Left lung (tissue), 14 donors: ENCODE results near the gene FAM228B. TPM values are rescaled to one million over a fixed set of nuclear protein-coding genes. Genes with fewer than 3 reads are reported as not detected.
A peak's percentile ranks its signal among the peaks of the same experiment; 100 is the strongest.

Experiments
- ATAC-seq: fragments of 200-7000 bp; cut with Tn5 transposase; one replicate; pipeline ENCODE4 v1.9.1; 2020; ENCODE audit warnings: moderate library complexity
- DNase-seq, 4 donors: peaks; one replicate each; pipeline ENCODE4 v3.0.0-alpha.2; 2013 to 2020
- H3K27ac ChIP-seq, 2 donors: fragments of 200-600 bp; sonication (generic) in 1 of 2; one replicate each; pipeline versions ENCODE4 v1.5.0 to v1.8.0; 2020 to 2021
- H3K27me3 ChIP-seq, 2 donors: fragments of 200-600 bp; sonication (generic) in 1 of 2; one replicate each; pipeline versions ENCODE4 v1.5.0 to v1.8.0; 2020 to 2021
- H3K36me3 ChIP-seq, 2 donors: fragments of 200-600 bp; sonication (generic) in 1 of 2; one replicate each; pipeline versions ENCODE4 v1.5.0 to v1.8.0; 2020 to 2021
- H3K4me1 ChIP-seq, 2 donors: fragments of 200-600 bp; one replicate each; pipeline ENCODE4 v1.8.0; 2021
- H3K4me3 ChIP-seq, 2 donors: fragments of 200-600 bp; sonication (generic) in 1 of 2; one replicate each; pipeline versions ENCODE4 v1.5.0 to v1.8.0; 2020 to 2021; ENCODE audit warnings: mild to moderate bottlenecking in 1 of 2
- H3K9me3 ChIP-seq, 2 donors: fragments of 200-600 bp; sonication (generic) in 1 of 2; one replicate each; pipeline versions ENCODE4 v1.5.0 to v1.8.0; 2020 to 2021
- intact Hi-C, 2 donors: fragments of 100-400 bp; cut with DNase I; formaldehyde crosslinking; loops; one replicate each; pipeline versions ENCODE4 v1.11.2 to v1.14.2; 2022
- long read RNA-seq, 12 donors: library from polyadenylated mRNA in 2 of 12; unstranded in 2 of 12; transcript quantifications; one replicate each; pipeline ENCODE4 v2.0.0 and lab custom pipeline, GENCODE V29; 2019 to 2026
- polyA plus RNA-seq, 6 donors: library from polyadenylated mRNA; unstranded; fragments of 120-200 nt; gene quantifications; one replicate each; pipeline ENCODE4 v1.2.1, GENCODE V29; 2013; ENCODE audit not compliant: insufficient read length in 6 of 6
- total RNA-seq, 2 donors: library from RNA; stranded (reverse); fragmentation: NEBNext Ultra II Directional; extraction: Animal tissue kit (Norgen Biotek cat#: 25700); gene quantifications; one replicate each; pipeline ENCODE4 v1.2.1, GENCODE V29; 2021
- TF ChIP-seq, protein P1 (sequence below), 2 donors: fragments of 200-600 bp; sonication (generic) in 1 of 2; IDR thresholded peaks; one replicate each; pipeline versions ENCODE4 v1.5.0 to v1.8.0; 2021; ENCODE audit warnings: antibody characterized with exemption in 2 of 2
- donor health status: DM: no; HTN: yes; CAD: no.
- donor health status: DM: no; HTN: no; CAD: no.

The FAM228B gene
- 10 to 100 TPM; 18.2 to 20.5 TPM for total RNA-seq
- polyA plus RNA-seq = 10 to 100 TPM; 21.9 to 30.6 (median 26.8) TPM
- long read RNA-seq, donor 1 = 0 reads
- long read RNA-seq, donor 2, partial matches to known transcripts = 0 of 1 reads
- long read RNA-seq, donor 2, other reads (novel, unspliced or antisense) = 0 of 1 reads
- long read RNA-seq, donor 3 = 0 reads
- long read RNA-seq, donor 4, partial matches to known transcripts = 0 of 3 reads
- long read RNA-seq, donor 4, other reads (novel, unspliced or antisense) = 2 of 3 reads
- long read RNA-seq, donor 5, partial matches to known transcripts = 0 of 2 reads
- long read RNA-seq, donor 5, other reads (novel, unspliced or antisense) = 0 of 2 reads
- long read RNA-seq, donor 6 = 0 reads
- long read RNA-seq, donor 7, partial matches to known transcripts = 0 of 1 reads
- long read RNA-seq, donor 7, other reads (novel, unspliced or antisense) = 0 of 1 reads
- long read RNA-seq, donor 8, partial matches to known transcripts = 0 of 1 reads
- long read RNA-seq, donor 8, other reads (novel, unspliced or antisense) = 0 of 1 reads
- long read RNA-seq, donor 9 = 0 reads
- long read RNA-seq, donor 10, partial matches to known transcripts = 1 of 5 reads
- long read RNA-seq, donor 10, other reads (novel, unspliced or antisense) = 4 of 5 reads
- long read RNA-seq, donor 11, partial matches to known transcripts = 0 of 1 reads
- long read RNA-seq, donor 11, other reads (novel, unspliced or antisense) = 0 of 1 reads
- long read RNA-seq, donor 12 = 0 reads

DNA sequence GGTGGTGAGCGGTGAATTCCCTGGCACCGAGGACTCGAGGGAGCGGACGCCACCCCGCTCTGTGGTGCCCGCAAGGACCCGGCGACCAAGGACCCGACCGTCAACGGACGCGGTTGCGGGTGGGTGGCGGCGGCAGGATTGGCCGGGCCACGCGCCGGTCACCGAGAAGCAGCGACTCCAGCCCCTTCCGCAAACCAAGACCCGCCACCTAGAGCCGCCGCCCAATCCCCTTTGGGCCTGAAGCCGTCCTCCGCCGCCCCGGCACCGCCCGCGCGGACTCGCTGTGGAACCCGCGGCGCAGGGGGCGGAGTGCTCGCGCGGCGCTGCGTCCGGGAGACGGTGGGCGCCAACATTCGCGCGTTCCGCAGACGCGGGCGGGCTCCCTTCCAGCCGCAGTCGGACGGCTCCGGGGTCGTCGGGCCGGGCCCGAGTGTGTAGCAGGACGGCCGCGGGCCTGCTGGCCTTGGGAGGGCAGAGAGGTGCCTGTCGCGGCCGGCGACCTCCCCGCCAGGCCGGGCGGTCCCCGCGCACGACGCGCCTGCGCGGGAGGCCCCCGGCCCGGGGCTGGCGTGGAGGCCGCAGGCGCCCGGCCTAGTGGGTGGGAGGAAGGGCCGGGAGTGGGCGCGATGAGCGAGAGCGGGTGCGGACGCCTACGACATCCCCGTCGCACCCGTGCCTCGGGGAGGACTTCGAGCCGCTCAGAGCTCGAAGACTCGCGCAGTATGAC is at the start of gene FAM228B, which contains the start of gene PFN4:
TSS of gene FAM228B (plus strand) at position 275 of the 727 bp plus-strand sequence. CDS start 893 bp downstream, outside the sequence.
TSS of gene PFN4 (minus strand) at position 140 of the 727 bp plus-strand sequence. CDS start 799 bp downstream, outside the sequence.
- TF ChIP-seq, protein P1, sequence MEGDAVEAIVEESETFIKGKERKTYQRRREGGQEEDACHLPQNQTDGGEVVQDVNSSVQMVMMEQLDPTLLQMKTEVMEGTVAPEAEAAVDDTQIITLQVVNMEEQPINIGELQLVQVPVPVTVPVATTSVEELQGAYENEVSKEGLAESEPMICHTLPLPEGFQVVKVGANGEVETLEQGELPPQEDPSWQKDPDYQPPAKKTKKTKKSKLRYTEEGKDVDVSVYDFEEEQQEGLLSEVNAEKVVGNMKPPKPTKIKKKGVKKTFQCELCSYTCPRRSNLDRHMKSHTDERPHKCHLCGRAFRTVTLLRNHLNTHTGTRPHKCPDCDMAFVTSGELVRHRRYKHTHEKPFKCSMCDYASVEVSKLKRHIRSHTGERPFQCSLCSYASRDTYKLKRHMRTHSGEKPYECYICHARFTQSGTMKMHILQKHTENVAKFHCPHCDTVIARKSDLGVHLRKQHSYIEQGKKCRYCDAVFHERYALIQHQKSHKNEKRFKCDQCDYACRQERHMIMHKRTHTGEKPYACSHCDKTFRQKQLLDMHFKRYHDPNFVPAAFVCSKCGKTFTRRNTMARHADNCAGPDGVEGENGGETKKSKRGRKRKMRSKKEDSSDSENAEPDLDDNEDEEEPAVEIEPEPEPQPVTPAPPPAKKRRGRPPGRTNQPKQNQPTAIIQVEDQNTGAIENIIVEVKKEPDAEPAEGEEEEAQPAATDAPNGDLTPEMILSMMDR (IDR thresholded peaks at IDR 0.05) = no peak
- Histone ChIP-seq H3K27me3 (no peaks in the 10 kb centered on the region), H3K4me3 (peak within 1 kb of the TSS; percentile 58 to 61), H3K4me1 (peaks cover 4 to 19% of the 10 kb centered on the region in 2 donors), H3K36me3 (no peaks in the 10 kb centered on the region), H3K9me3 (no peaks in the 10 kb centered on the region), H3K27ac (peak within 1 kb of the TSS; percentile 87 to 93)
- intact Hi-C loops = no loop called here
- ATAC-seq = peak; percentile 98
- peak; percentile 79 to 97 (median 92) for DNase-seq

DNA sequence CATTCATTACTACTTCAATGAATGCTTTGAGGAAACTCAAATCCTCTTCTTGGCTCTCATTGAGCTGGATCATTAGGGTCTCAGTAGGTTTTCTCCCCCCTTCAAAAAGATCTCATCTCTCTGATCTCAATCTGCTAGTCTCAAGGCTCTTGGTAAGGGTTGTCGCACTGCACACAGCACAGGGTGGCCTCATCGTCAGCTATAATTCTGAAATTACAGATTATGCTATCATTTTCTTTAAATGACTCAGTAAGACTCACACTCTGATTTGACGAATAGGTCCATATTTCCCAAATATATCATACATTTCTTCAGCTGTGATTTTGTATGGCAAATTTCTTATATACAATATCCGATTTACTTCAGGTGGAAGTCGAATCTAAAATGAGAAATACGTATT is 49.5 kb upstream of the FAM228B start:
- Histone ChIP-seq H3K36me3 (peaks cover 0 to 52% of the 10 kb centered on the region in 2 donors), H3K9me3 (no peaks in the 10 kb centered on the region), H3K27ac (no peak overlapping the region), H3K4me3 (no peak overlapping the region), H3K4me1 (peaks cover 13 to 33% of the 10 kb centered on the region in 2 donors), H3K27me3 (no peaks in the 10 kb centered on the region)
- TF ChIP-seq, protein P1 (IDR thresholded peaks at IDR 0.05) = no peak
- intact Hi-C loops = no loop called here
- DNase-seq = no peak
- no peak for ATAC-seq

DNA sequence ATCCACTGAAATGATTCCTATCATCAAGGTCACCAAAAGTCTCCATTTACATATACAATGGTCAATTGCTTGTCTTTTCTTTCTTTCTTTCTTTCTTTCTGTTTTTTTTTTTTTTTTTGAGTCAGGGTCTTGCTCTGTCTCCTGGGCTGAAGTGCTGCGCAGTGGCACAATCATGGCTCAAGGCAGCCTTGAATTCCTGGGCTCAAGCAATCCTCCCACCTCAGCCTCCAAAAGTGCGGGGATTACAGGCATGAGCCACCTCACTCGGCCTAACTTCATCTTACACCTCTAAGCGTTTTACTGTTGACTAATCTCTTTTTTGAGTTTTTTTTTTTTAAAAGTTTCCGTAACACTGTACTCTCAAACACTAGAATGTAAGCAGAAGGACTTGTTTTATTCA is 48.0 kb upstream of the FAM228B start:
- Histone ChIP-seq H3K9me3 (no peaks in the 10 kb centered on the region), H3K4me3 (peak overlapping the region; percentile 52 to 88), H3K4me1 (peaks cover 13 to 33% of the 10 kb centered on the region in 2 donors), H3K27ac (peak overlapping the region in 1 of 2 donors; percentile 94), H3K27me3 (no peaks in the 10 kb centered on the region), H3K36me3 (peaks cover 0 to 52% of the 10 kb centered on the region in 2 donors)
- ATAC-seq (no peak), DNase-seq (no peak)
- TF ChIP-seq, protein P1 (IDR thresholded peaks at IDR 0.05) = no peak
- intact Hi-C loops = no loop called here

DNA sequence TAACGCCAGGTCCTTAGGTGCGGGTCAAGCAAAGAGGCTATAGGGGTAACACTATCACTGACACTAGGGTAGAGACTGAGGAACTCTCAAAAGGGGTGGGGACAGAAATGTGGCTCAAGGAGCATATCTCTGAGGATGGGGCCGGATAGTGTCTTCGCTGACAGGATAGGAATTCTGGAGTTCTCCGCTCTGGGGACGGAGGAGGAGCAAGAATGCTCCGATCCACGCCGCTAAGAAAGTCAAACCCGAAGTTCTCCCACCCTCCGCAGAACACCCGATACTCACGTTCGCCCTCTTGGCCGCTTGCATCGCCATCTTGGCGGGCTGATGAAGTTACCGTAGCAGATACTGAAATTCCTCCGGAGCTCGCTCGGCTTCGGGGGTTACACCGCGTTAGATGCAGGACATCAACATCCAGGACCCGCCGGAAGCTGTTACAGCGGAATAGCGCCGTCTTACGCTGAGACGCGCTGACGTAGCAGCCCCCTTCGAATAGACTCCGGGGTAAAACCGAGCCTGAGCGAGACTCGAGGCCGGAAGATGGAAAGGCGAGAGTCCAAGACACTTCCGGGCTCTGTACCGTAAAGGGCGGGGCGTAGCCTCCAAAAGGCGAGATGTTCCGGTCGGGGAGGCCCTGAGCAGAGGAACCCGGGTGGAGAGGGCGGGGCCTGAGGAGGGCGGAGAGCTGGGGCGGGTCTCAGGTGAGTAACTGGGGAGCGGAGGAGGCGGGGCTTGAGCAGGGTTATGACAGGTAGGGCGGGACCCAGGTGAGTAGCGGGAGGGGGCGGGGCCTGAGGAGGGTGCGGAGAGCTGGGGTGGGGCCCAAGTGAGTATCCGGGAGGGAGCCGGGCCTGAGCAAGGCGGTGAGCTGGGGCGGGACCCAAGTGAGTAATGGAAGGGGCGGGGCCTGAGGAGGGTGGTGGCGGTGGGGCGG is 47.1 kb upstream of the FAM228B start, which contains the start of gene SF3B6:
TSS of gene SF3B6 (minus strand) at position 412 of the 934 bp plus-strand sequence. CDS start at position 315, 97 bp downstream.
- TF ChIP-seq, protein P1 (IDR thresholded peaks at IDR 0.05) = no peak
- H3K4me1 ChIP-seq = peaks cover 14 to 39% of the 10 kb centered on the region in 2 donors
- no peaks in the 10 kb centered on the region for H3K9me3 ChIP-seq
- intact Hi-C loops = no loop called here
- peak within 1 kb of the TSS; percentile 52 to 88 for H3K4me3 ChIP-seq
- ATAC-seq (peak; percentile 89), DNase-seq (peak; percentile 98 to 100 (median 99))
- peaks cover 0 to 50% of the 10 kb centered on the region in 2 donors for H3K36me3 ChIP-seq
- no peaks in the 10 kb centered on the region for H3K27me3 ChIP-seq
- peak within 1 kb of the TSS; percentile 87 to 94 for H3K27ac ChIP-seq
